Measurements from ENCODE around the gene SEPTIN8. TPM values are rescaled to one million over a fixed set of nuclear protein-coding genes. Genes with fewer than 3 reads are reported as not detected.

The SEPTIN8 gene
- total RNA-seq, 1 experiment from 2014 or later = 26.5 TPM

DNA sequence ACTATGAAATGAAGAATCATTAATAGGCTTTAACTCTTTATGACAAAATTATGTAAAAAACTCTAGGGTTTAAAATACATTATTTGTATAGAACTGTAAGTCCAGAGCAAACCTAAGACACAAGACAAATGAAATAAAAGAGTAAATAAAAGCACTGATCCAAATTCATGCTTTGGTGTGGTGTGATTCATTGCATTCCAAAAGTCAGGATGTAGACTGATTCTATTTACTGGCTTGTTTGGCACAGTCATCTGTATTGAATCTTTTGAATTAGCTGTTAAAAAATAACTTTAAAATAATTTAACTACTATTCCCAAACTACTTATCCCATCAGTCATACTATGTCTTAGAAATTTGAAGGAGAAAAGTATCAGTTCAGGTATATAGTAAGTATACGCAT lies 72.2 kb downstream of the SEPTIN8 start:
- no peaks in the 10 kb centered on the region for H3K27me3 ChIP-seq
- DNase-seq = no peak
- peaks cover 6% of the 10 kb centered on the region; the same call in 1 of the 2 replicates for H3K36me3 ChIP-seq
- no peak overlapping the region for H3K27ac ChIP-seq
- H3K9me3 ChIP-seq (replicated peaks) = no peaks in the 10 kb centered on the region
- H3K4me1 ChIP-seq = no peaks in the 10 kb centered on the region
- no peak overlapping the region for H3K4me3 ChIP-seq

Other genes starting within 250 kb of the SEPTIN8 start
- not detected in 2 replicates for gene IL5, start 233.7 kb downstream of the SEPTIN8 start, total RNA-seq (2014; rRNA removed; shearing (Covaris generic))
- gene RAD50, start 220.3 kb downstream of the SEPTIN8 start, total RNA-seq (2014; rRNA removed; shearing (Covaris generic)) = 23.3 and 28.2 TPM in 2 replicates
- not detected in 2 replicates for gene IL13, start 119.1 kb downstream of the SEPTIN8 start, total RNA-seq (2014; rRNA removed; shearing (Covaris generic))
- gene IL4, start 103.2 kb downstream of the SEPTIN8 start, total RNA-seq (2014; rRNA removed; shearing (Covaris generic)) = not detected in 2 replicates
- gene KIF3A, start 39.7 kb downstream of the SEPTIN8 start, total RNA-seq (2014; rRNA removed; shearing (Covaris generic)) = 7.7 and 8.3 TPM in 2 replicates
- gene CCNI2, start 29.8 kb downstream of the SEPTIN8 start, total RNA-seq (2014; rRNA removed; shearing (Covaris generic)) = not detected in 2 replicates
- 0.02 and 0.08 TPM in 2 replicates for gene SOWAHA, start 36.1 kb upstream of the SEPTIN8 start, total RNA-seq (2014; rRNA removed; shearing (Covaris generic))
- 1.6 and 2.5 TPM in 2 replicates for gene SHROOM1, start 53.4 kb upstream of the SEPTIN8 start, total RNA-seq (2014; rRNA removed; shearing (Covaris generic))
- 0.20 and 0.57 TPM in 2 replicates for gene GDF9, start 89.2 kb upstream of the SEPTIN8 start, total RNA-seq (2014; rRNA removed; shearing (Covaris generic))
- gene UQCRQ, start 89.4 kb upstream of the SEPTIN8 start, total RNA-seq (2014; rRNA removed; shearing (Covaris generic)) = 229 and 261 TPM in 2 replicates
- 1.2 and 1.6 TPM in 2 replicates for gene LEAP2, start 96.4 kb upstream of the SEPTIN8 start, total RNA-seq (2014; rRNA removed; shearing (Covaris generic))
- gene AFF4, start 186.4 kb upstream of the SEPTIN8 start, total RNA-seq (2014; rRNA removed; shearing (Covaris generic)) = 45.2 and 51.0 TPM in 2 replicates
- 38.6 and 39.6 TPM in 2 replicates for gene ZCCHC10, start 249.3 kb upstream of the SEPTIN8 start, total RNA-seq (2014; rRNA removed; shearing (Covaris generic))

Data from SJCRH30 (cell line).